Mammary epithelial cell (primary cell): Measurements from ENCODE around the gene PLEKHA7.

Experiments used
- CTCF ChIP-seq, 2 donors: IDR thresholded peaks in 1 of 2; conservative IDR thresholded peaks in 1 of 2; 2 replicates each; pipeline ENCODE4 v1.5.1; 2011 to 2012; ENCODE audit warnings: inconsistent platforms in 2 of 2, low read length in 2 of 2, mild to moderate bottlenecking in 2 of 2, control low read depth in 1 of 2, low read depth in 1 of 2; ENCODE audit not compliant: insufficient read depth in 1 of 2; ENCODE audit errors: extremely low read depth in 1 of 2
- EZH2 ChIP-seq: IDR thresholded peaks from 2 replicates; pipeline ENCODE4 v1.6.1; 2012; ENCODE audit warnings: low read length, inconsistent platforms, borderline replicate concordance

GRCh38 chr11:16860617-16861016 is 153.6 kb downstream of the PLEKHA7 start:
- TF ChIP-seq CTCF (conservative IDR thresholded peaks at IDR 0.05 in 1 of 2, IDR thresholded peaks at IDR 0.05 in 1 of 2; ENCODE audit: extremely low read depth in 1 of 2, insufficient read depth in 1 of 2, low read depth in 1 of 2, low read length in 2 of 2), result no peak
- TF ChIP-seq EZH2, result no peak
